ENCODE data around the gene FGFBP2.
A peak's percentile ranks its signal among the peaks of the same experiment; 100 is the strongest.
"Not testable (repeated sequence)": the region's sequence is repeated elsewhere in the genome, so short reads cannot be mapped to it uniquely, and the experiment has no call there.

Gene FGFBP2

DNA sequence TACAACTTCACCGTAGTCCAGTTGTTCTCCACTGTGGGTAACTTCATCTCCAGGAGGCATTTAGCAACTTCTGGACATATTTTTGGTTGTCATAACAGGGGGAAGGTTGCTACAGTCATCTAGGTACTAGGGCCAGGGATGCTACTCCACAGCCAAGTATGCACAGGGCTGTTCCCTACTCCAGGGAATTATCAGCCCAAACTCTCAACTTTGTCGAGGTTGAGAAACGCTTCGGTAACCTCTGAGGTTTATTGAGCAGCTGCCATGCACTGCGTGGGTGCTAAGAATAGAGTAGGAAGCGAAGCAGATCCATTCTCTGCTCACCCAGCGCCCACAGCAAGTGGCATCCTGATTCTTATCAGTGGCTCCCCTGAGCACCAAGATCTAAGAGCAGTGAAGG is 32.7 kb downstream of the FGFBP2 start:
- no peak for DNase-seq (ENCODE audit: low read depth, low spot score)

DNA sequence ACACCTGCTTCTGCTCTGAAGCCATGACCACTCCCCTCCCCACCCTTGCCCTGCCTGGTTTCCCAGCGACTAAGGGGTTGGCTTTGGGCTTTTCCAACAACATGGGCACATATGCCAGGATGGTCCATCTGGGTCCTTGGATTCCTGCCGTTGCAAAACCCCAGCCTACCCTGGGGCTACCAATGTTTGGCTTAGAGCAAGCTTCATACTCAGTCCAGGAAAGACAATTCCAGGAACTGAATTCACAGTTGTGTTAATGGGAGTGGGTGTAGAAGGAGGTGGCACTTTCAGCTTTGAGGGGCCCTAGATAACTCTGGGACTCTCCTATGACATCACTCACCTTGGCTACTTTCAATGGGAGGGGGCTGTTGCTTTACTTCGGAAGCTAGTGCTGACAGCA is 33.4 kb downstream of the FGFBP2 start:
- DNase-seq (ENCODE audit: low read depth, low spot score): no peak

DNA sequence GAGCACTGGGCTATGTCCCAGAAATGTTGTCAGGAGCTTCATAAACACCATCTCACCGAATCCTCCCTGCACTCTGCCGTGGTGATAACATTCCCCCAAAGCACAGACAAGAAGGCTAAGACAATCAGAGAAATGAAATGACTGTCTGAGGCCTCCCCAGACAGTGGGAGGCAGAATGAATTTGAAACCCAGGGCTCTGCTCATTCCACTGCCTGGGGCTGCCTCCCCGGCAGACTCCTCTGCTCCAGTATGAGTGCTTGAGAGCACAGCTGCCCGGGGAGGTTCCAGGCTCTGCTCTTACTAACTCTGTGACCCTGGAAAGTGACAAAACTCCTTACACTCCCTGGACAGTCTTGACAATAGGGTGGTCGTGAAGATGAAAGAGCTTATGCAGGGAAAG is 34.1 kb downstream of the FGFBP2 start:
- DNase-seq (ENCODE audit: low read depth, low spot score): peak; percentile 21

GRCh38 chr4:15926486-15926885 is 36.5 kb downstream of the FGFBP2 start:
- DNase-seq (ENCODE audit: low read depth, low spot score): no peak

DNA sequence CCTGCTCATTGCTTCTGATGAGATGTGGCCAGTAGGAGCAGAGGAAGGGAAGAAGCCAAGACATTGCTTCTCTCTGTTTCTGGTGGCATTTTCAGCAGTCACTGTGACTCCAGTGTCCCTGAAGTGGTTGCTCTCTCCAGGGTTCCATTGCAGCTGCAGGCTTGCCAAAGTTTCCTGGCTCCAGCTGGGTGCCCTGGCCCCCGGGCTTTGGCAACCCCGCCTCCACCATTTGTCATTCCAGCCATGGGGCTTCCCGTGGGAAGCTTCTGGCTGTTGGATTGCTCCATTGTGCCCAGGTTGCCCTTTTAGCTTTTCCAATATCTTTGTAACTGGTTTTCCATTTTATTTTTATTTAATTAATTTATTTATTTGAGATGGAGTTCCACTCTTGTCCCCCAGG is 37.1 kb downstream of the FGFBP2 start:
- DNase-seq (ENCODE audit: low read depth, low spot score): no peak

DNA sequence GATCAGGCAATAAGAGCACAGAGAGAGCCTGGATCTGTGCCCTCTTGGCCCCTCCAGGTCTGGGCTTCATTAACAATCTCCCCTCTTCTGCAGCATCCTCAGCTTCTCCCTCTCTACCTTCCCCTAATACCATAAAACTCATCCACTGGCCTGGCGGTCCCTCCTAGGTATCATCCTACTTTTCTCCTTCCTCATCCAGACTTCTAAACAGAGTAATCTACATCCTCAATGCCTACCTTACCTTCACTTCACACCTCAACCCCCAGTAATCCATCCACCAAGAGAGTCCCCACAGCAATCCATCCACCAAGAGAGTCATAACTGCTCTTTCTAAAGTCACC is 41.4 kb downstream of the FGFBP2 start:
- no peak for DNase-seq (ENCODE audit: low read depth, low spot score)

DNA sequence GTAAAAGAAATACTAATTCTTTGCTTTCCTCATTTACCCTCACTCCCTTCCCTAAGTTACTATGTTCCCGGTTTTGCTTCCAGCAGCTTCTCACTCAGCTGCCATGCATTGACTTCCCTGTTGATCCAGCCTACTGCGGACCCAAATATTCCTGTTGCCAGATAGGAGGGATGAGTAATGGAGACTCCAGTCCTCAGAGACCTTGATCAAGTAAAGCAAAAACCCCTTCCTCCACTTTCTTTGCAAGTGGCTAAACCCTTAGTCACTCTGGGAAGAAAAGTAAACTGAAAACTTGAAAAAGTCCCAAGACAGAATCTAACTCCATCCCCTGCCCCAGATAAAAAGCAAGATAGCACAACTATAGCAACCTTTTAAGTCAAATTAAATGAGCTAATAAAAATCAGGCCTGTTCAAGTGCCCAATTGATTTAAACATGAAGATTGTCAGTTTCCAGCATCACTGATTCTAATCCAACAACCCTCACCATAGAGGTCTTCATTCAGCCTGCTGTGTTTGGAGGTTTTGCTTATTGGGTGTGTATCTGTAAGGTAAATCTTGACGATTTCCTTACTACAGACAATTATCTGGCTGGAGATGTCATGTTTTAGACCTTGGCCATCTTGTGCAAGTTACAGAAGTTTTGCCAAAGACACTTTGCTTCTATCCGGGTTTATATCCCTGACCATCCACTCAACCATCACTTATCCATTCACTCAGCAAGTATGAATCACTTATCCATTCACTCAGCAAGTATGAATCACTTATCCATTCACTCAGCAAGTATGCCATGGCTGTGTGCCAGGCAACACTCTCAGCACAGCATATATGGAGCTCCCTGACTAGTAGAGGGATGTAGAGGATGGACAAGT is 42.0 kb downstream of the FGFBP2 start:
- DNase-seq (ENCODE audit: low read depth, low spot score): no peak

DNA sequence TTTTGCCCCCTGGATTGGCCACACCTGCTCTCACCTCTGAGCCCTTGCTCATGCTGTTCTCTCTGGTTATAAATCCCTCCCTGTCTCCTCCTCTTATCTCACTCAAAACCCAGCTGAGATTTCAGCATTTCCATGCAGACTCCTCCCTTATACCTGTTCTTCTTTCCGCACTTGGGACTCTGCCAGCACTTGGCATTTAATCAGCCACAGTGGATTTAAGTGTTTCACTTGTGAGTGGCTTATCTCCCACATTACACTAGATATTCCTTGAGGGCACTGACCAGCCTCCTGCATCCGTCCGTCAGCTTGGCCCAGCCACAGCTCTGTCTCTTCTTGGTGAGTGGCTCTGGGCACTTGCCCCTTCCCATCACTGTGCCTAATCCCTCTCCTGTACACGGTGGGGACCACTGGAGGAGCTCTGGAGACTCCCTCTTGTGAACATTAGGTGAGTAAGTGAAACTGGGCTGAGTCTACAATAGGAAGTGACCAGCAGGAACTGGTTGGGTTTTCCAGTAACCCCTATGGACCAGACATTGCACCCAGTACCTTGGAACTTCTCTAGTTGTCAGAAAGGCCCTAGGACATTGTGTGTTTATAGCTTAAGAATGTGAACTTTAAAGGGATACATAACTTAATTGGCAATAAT is 44.4 kb downstream of the FGFBP2 start:
- DNase-seq (ENCODE audit: low read depth, low spot score): no peak

- no peak for DNase-seq (ENCODE audit: low read depth, low spot score)
These were observed 45.7 kb downstream of the FGFBP2 start for GRCh38 chr4:15917297-15917696.

- DNase-seq (ENCODE audit: low read depth, low spot score): not testable (repeated sequence)
These were observed 46.6 kb downstream of the FGFBP2 start for GRCh38 chr4:15916358-15916757.

DNA sequence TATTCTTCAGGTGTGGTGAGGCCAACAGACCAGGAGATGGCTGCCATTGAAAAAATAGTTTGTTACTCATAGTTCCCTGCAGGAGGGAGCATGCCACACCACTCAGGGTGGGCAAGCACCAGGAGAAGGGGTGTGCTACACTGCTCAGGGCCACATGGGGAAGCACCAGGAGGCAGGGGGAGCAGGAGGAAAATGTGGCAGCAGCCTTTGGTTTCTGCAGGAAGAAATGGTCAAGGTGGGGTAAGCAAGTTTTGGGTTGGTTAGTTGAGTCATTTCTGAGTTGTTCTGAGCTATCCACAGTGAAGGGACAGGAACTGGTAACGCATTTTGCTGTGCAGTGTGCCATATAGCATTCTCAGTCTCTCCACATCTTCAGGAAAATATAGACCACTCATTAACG is 48.2 kb downstream of the FGFBP2 start:
- no peak for DNase-seq (ENCODE audit: low read depth, low spot score)

- DNase-seq (ENCODE audit: low read depth, low spot score): no peak
These were observed 48.7 kb downstream of the FGFBP2 start for GRCh38 chr4:15914291-15914690.

- DNase-seq (ENCODE audit: low read depth, low spot score): no peak
These were observed 49.4 kb downstream of the FGFBP2 start for GRCh38 chr4:15913631-15913970.

DNA sequence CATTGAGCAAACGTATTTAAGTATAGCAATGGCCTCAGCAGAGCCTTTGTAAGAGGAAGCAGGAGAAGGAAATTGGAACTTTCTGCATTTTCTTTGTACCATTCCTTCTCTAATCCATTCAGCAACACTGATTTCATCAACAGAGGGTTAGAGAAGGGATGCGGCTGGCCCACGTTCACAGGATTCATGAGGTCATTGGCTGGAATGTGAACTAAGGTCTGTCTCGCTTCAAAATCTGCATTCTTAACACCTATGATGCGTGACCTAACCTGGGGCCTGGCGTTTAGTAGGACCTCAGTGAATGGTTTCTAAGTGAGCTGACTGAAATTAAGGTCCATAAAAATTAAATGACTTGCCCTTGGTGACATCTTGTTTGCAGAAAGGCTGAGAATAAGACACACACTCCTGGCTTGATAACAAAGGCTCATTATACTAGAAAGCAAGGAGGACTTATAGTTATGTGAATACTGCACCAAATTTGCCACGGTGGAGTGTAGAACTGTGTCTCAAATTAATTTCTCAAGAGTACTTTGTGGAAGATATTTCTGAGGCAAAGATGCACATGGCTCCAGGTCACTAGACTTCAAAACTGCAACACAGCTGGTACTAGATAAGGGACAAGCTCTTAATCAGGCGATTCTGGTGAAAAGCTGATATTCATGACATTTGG is 49.9 kb downstream of the FGFBP2 start:
- DNase-seq (ENCODE audit: low read depth, low spot score): peak; percentile 41

GRCh38 chr4:15912236-15912635 is 50.7 kb downstream of the FGFBP2 start:
- DNase-seq (ENCODE audit: low read depth, low spot score): no peak

All from ELF-1 (cell line).